ENCODE results near the gene FAM168A.
A peak's percentile ranks its signal among the peaks of the same experiment; 100 is the strongest.
"Not testable (repeated sequence)": the region's sequence is repeated elsewhere in the genome, so short reads cannot be mapped to it uniquely, and the experiment has no call there.

The FAM168A gene

GRCh38 chr11:73466643-73467042, 131.3 kb downstream of the FAM168A start:
- peak; percentile 55 to 67 for DNase-seq

- DNase-seq: no peak
These were observed 132.0 kb downstream of the FAM168A start for GRCh38 chr11:73465871-73466270.

GRCh38 chr11:73465023-73465675, 132.8 kb downstream of the FAM168A start:
- no peak for DNase-seq

- DNase-seq: no peak
These were observed 133.6 kb downstream of the FAM168A start for GRCh38 chr11:73464347-73464746.

GRCh38 chr11:73463359-73463758, 134.6 kb downstream of the FAM168A start:
- DNase-seq: peak; percentile 56 to 61

GRCh38 chr11:73461964-73462363, 135.9 kb downstream of the FAM168A start:
- DNase-seq: peak; percentile 79 to 94

GRCh38 chr11:73461335-73461840, 136.5 kb downstream of the FAM168A start:
- no peak for DNase-seq

GRCh38 chr11:73458201-73458600, 139.7 kb downstream of the FAM168A start:
- DNase-seq: no peak

- no peak for DNase-seq
These were observed 142.9 kb downstream of the FAM168A start for GRCh38 chr11:73454987-73455386.

GRCh38 chr11:73453562-73453961, 144.3 kb downstream of the FAM168A start:
- no peak for DNase-seq

- DNase-seq: no peak
These were observed 145.2 kb downstream of the FAM168A start for GRCh38 chr11:73452726-73453125.

GRCh38 chr11:73451896-73452295, 146.0 kb downstream of the FAM168A start:
- DNase-seq: no peak

- no peak for DNase-seq
These were observed 151.1 kb downstream of the FAM168A start for GRCh38 chr11:73446766-73447165.

- DNase-seq: no peak
These were observed 151.9 kb downstream of the FAM168A start for GRCh38 chr11:73445980-73446379.

- no peak for DNase-seq
These were observed 158.7 kb downstream of the FAM168A start for GRCh38 chr11:73439002-73439843.

GRCh38 chr11:73436859-73437258, 161.1 kb downstream of the FAM168A start:
- not testable (repeated sequence) for DNase-seq

GRCh38 chr11:73431396-73431795, 166.5 kb downstream of the FAM168A start:
- DNase-seq: no peak

GRCh38 chr11:73430326-73430725, 167.6 kb downstream of the FAM168A start:
- DNase-seq: no peak

- no peak for DNase-seq
These were observed 168.7 kb downstream of the FAM168A start for GRCh38 chr11:73429121-73429750.

GRCh38 chr11:73428699-73429098, 169.2 kb downstream of the FAM168A start:
- DNase-seq: no peak

GRCh38 chr11:73428227-73428626, 169.7 kb downstream of the FAM168A start:
- no peak for DNase-seq

- no peak for DNase-seq
These were observed 171.6 kb downstream of the FAM168A start for GRCh38 chr11:73426219-73426850.

GRCh38 chr11:73425108-73425507, 172.8 kb downstream of the FAM168A start:
- peak; percentile 96 to 97 for DNase-seq
